Heart left ventricle (tissue), 16 donors: ENCODE results near the gene KRTAP5-1. TPM values are rescaled to one million over a fixed set of nuclear protein-coding genes. Genes with fewer than 3 reads are reported as not detected.
A peak's percentile ranks its signal among the peaks of the same experiment; 100 is the strongest.
"Not testable (repeated sequence)": the region's sequence is repeated elsewhere in the genome, so short reads cannot be mapped to it uniquely, and the experiment has no call there.

Experiments
- ATAC-seq, 4 donors: fragments of 200-7000 bp; cut with Tn5 transposase; one replicate each; pipeline ENCODE4 v1.9.1; 2020 to 2022; ENCODE audit warnings: moderate library complexity in 4 of 4, mild to moderate bottlenecking in 3 of 4, moderate number of reproducible peaks in 1 of 4
- DNase-seq, 5 donors: peaks; one replicate each; pipeline ENCODE4 v3.0.0-alpha.2; 2020
- H3K27ac ChIP-seq, 12 donors: fragments of 200-600 bp; sonication (generic) in 4 of 12; one replicate each; pipeline versions ENCODE4 v1.5.0 to v1.8.0; 2016 to 2022; ENCODE audit warnings: mild to moderate bottlenecking in 2 of 12
- H3K27me3 ChIP-seq, 9 donors: fragments of 200-600 bp; sonication (generic) in 2 of 9; one replicate each; pipeline versions ENCODE4 v1.5.1 to v1.8.0; 2016 to 2022; ENCODE audit warnings: mild to moderate bottlenecking in 3 of 9
- H3K36me3 ChIP-seq, 9 donors: fragments of 200-600 bp; sonication (generic) in 2 of 9; one replicate each; pipeline versions ENCODE4 v1.5.0 to v1.8.0; 2018 to 2022; ENCODE audit warnings: mild to moderate bottlenecking in 2 of 9
- H3K4me1 ChIP-seq, 12 donors: fragments of 200-600 bp; sonication (generic) in 4 of 12; one replicate each; pipeline versions ENCODE4 v1.5.0 to v1.8.0; 2016 to 2022; ENCODE audit warnings: mild to moderate bottlenecking in 3 of 12
- H3K4me3 ChIP-seq, 12 donors: fragments of 200-600 bp; sonication (generic) in 4 of 12; one replicate each; pipeline versions ENCODE4 v1.5.0 to v1.8.0; 2017 to 2022; ENCODE audit warnings: mild to moderate bottlenecking in 9 of 12, moderate library complexity in 4 of 12
- H3K9me3 ChIP-seq, 12 donors: fragments of 200-600 bp; sonication (generic) in 4 of 12; one replicate each; pipeline versions ENCODE4 v1.5.0 to v1.8.0; 2016 to 2022; ENCODE audit warnings: mild to moderate bottlenecking in 1 of 12
- POLR2A ChIP-seq, 2 donors: fragments of 450-650 bp; IDR thresholded peaks; one replicate each; pipeline ENCODE4 v1.6.1; 2017; ENCODE audit warnings: antibody characterized with exemption in 2 of 2, mild to moderate bottlenecking in 2 of 2, moderate library complexity in 2 of 2
- WGBS, 4 donors: extraction: QIAGEN DNeasy Blood & Tissue Kit in 2 of 4; methylation state at CpG; one replicate each; pipeline versions ENCODE4 v1.1.5 to v1.1.7; 2013 to 2018; 5-methylcytosine and 5-hydroxymethylcytosine counted together
- intact Hi-C, 10 donors: fragments of 100-400 bp; cut with DNase I; formaldehyde crosslinking; loops; one replicate each; pipeline versions ENCODE4 v1.11.1 to v1.14.2; 2022
- polyA plus RNA-seq, 2 donors: library from polyadenylated mRNA; stranded (reverse); fragments of 200-250 nt; gene quantifications; one replicate each; pipeline ENCODE4 v1.2.3, GENCODE V29; 2013
- total RNA-seq, 9 donors: library from RNA; depleted of rRNA in 2 of 9; stranded (reverse); fragments of >200 nt in 2 of 9; fragmentation: NEBNext Ultra II Directional in 3 of 9; extraction: Animal tissue kit (Norgen Biotek cat#: 25700) in 3 of 9; gene quantifications; one replicate each; pipeline versions ENCODE4 v1.1.0 to v1.2.4, GENCODE V29; 2016 to 2023
- TF ChIP-seq, protein P1 (sequence below), 12 donors: fragments of 200-600 bp; sonication (generic) in 4 of 12; IDR thresholded peaks; one replicate each; pipeline versions ENCODE4 v1.5.0 to v1.8.0; 2018 to 2022; ENCODE audit warnings: antibody characterized with exemption in 12 of 12, mild to moderate bottlenecking in 5 of 12
- donor health status: ischemic (EF 13 %, LVEDD 7.1; RV severe dilation, severe dysfunction).
- donor health status: healthy with polysubstance abuse.
- donor health status: DM: no; HTN: yes; CAD: no.
- donor health status: DM: no; HTN: no; CAD: no.
- donor health status: ischemic (EF 25% LVEDD 6.9; RV normal size, moderate dysfunction).
- donor health status: ischemic (EF 25% LVEDD 5.7; RV mildly dilated, moderate dysfunction).
- donor health status: healthy.
- donor health status: DM: yes; HTN: yes; CAD: no.
- donor health status: ischemic (EF 35%, LVEDD 5.7; RV mildly dilated, moderate dysfunction).
- donor health status: nonischemic (EF 11% LVEDD 7.7; RV severe dilation, severe dysfunction).
- donor health status: DM: yes; HTN: yes; CAD: no.
- donor health status: PGD.
- donor health status: ischemic (EF 29% LVEDD 5.4; RV normal size, mild dysfunction).
- donor health status: nonischemic (EF 23%, LVEDD 6.1; RV moderate dilation, normal function).

The KRTAP5-1 gene
- total and polyA plus RNA-seq, 11 donors, result not detected

DNA sequence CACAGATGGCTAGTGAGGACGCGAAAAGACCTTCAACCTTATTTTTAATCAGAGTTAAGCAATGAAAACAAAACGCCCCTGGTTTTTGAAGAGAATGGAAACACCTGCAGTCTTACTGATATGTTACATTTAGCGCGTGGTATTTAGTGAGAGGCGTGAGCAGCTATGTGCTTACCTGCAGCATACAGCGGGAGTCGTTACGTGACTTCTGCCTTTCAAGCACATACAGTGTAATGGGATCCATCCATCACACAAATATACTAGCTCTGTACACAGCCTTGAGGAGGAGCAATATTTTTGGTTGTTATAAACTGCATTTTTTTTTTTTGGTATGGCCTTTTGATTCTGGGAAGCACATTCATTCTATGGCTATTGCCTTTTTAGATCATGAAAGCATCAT lies 7.5 kb upstream of the KRTAP5-1 start:
- TF ChIP-seq POLR2A (IDR thresholded peaks at IDR 0.05), result no peak
- Histone ChIP-seq H3K9me3 (no peaks in the 10 kb centered on the region), H3K27me3 (peaks cover 0 to 3% (median 0%) of the 10 kb centered on the region in 9 donors), H3K36me3 (no peaks in the 10 kb centered on the region), H3K4me3 (no peak overlapping the region), H3K27ac (no peak overlapping the region), H3K4me1 (peaks cover 0 to 10% (median 2%) of the 10 kb centered on the region in 12 donors)
- DNase-seq (no peak), ATAC-seq (no peak)
- intact Hi-C loops, result no loop called here
- 85 to 88% (median 87%) methylated on average over 9 of the region's 9 CpGs for WGBS, 4 donors

DNA sequence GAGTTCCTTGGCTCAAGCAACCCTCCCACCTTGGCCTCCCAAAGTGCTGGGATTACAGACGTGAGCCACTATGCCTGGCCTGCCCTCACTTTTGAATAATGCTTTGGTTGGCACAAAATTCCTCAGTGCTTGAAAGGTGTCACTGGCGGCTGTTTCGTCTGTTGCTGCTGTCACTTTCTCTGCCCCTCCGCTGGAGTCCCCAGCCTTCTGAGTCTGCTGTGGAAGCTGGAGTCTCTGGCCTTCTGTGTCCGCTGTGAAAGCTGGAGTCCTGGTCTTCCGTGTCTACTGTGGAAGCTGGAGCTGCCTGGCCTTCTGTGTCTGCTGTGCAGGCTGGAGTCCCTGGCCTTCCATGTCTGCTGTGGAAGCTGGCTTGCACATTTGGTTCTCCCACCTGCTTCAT lies 4.9 kb upstream of the KRTAP5-1 start:
- DNase-seq, result no peak
- Histone ChIP-seq H3K4me1 (peaks cover 0 to 7% (median 0%) of the 10 kb centered on the region in 12 donors), H3K9me3 (no peaks in the 10 kb centered on the region), H3K27ac (peak overlapping the region in 4 of 12 donors; percentile 43 to 68 (median 62)), H3K27me3 (no peaks in the 10 kb centered on the region), H3K4me3 (no peak overlapping the region), H3K36me3 (no peaks in the 10 kb centered on the region)
- WGBS, 4 donors, result 90 to 95% (median 92%) methylated on average over 6 of the region's 6 CpGs
- no peak for ATAC-seq
- TF ChIP-seq, protein P1, sequence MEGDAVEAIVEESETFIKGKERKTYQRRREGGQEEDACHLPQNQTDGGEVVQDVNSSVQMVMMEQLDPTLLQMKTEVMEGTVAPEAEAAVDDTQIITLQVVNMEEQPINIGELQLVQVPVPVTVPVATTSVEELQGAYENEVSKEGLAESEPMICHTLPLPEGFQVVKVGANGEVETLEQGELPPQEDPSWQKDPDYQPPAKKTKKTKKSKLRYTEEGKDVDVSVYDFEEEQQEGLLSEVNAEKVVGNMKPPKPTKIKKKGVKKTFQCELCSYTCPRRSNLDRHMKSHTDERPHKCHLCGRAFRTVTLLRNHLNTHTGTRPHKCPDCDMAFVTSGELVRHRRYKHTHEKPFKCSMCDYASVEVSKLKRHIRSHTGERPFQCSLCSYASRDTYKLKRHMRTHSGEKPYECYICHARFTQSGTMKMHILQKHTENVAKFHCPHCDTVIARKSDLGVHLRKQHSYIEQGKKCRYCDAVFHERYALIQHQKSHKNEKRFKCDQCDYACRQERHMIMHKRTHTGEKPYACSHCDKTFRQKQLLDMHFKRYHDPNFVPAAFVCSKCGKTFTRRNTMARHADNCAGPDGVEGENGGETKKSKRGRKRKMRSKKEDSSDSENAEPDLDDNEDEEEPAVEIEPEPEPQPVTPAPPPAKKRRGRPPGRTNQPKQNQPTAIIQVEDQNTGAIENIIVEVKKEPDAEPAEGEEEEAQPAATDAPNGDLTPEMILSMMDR (IDR thresholded peaks at IDR 0.05), result no peak
- no peak for TF ChIP-seq POLR2A (IDR thresholded peaks at IDR 0.05)
- intact Hi-C loops, result no loop called here

DNA sequence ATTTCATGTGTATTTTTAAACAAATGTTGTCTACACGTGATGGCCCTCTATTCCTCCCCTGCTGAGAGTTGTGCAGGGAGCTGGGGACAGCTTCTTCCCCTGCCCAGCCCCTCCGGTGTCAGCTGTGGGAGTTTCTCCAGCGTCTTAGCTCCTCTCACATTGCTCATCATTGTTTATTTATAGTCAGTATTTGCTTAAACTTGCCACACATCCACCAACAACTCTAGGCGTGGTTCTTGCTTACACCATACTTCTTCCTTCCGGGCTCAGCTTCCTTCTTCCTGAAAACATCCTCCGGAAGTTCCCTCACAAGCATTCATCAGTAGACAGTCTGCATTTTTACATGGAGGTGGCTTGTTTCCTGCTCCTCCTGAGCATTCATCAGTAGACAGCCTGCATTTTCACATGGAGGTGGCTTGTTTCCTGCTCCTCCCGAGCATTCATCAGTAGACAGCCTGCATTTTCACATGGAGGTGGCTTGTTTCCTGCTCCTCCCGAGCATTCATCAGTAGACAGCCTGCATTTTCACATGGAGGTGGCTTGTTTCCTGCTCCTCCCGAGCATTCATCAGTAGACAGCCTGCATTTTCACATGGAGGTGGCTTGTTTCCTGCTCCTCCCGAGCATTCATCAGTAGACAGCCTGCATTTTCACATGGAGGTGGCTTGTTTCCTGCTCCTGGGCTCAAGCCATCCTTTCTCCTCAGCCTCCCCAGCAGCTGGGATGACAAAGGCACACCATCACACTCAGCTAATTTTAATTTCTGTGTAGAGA lies 4.3 kb upstream of the KRTAP5-1 start:
- H3K4me3 ChIP-seq, intact Hi-C loops, H3K4me1 ChIP-seq, H3K27me3 ChIP-seq, H3K9me3 ChIP-seq, DNase-seq, H3K36me3 ChIP-seq: not testable (repeated sequence)
- peak in 3 of 4 donors; percentile 65 to 85 (median 67) for ATAC-seq
- 38 to 52% (median 44%) methylated on average over 7 to 8 of the region's 10 CpGs for WGBS, 4 donors
- peak overlapping the region in 4 of 12 donors; percentile 3 to 69 (median 64) for H3K27ac ChIP-seq

DNA sequence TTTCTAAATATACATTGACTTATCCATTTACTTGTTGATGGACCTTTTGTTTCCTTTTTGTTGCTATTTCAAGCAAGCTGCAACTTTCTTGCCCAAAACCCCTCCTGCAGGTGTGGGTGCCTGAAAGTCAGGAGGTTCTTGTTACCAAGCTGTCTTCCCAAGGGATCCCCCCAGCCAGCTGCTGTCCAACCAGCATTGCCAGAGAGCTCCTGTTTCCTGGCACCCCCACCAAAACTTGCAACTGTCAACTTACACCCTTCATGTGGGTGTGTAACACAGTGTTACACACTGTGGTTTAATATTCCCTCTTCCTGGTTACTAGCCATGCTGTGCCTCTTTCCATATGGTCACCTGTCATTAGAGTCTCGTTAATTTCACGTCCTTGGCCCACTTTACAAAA lies 1.6 kb upstream of the KRTAP5-1 start:
- no peaks in the 10 kb centered on the region for H3K36me3 ChIP-seq
- no peak overlapping the region for H3K4me3 ChIP-seq
- TF ChIP-seq, protein P1 (IDR thresholded peaks at IDR 0.05), result no peak
- TF ChIP-seq POLR2A (IDR thresholded peaks at IDR 0.05), result no peak
- H3K27ac ChIP-seq, result no peak overlapping the region
- intact Hi-C loops, result no loop called here
- DNase-seq (no peak), ATAC-seq (no peak)
- peaks cover 0 to 7% (median 0%) of the 10 kb centered on the region in 12 donors for H3K4me1 ChIP-seq
- H3K27me3 ChIP-seq, result no peaks in the 10 kb centered on the region
- H3K9me3 ChIP-seq, result no peaks in the 10 kb centered on the region
- WGBS, 4 donors, result 82 to 93% (median 90%) methylated on average over 2 of the region's 2 CpGs

DNA sequence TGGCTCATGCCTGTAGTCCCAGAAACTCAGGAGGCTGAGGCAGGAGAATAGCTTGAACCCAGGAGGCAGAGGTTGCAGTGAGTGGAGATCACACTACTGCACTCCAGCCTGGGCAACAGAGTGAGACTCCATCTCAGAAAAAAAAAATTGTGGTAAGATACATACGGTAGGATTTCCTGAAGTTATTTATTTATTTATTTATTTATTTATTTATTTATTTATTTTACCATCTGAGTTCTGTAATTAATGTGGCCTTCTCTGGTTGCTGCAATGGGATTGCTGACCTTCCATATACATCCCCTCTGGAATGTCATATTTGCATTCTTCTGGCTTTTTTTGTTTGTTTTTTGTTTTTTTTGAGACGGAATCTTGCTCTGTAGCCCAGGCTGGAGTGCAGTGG lies 2.2 kb downstream of the KRTAP5-1 start:
- peaks cover 0 to 12% (median 0%) of the 10 kb centered on the region in 12 donors for H3K9me3 ChIP-seq
- not testable (repeated sequence) for ATAC-seq
- WGBS, 4 donors, result 73 to 85% (median 82%) methylated on average over 2 of the region's 2 CpGs

More for the DNA sequence above, 2.2 kb downstream of the KRTAP5-1 start:
- H3K27ac ChIP-seq, H3K4me3 ChIP-seq, H3K27me3 ChIP-seq, H3K4me1 ChIP-seq, H3K36me3 ChIP-seq, DNase-seq: not testable (repeated sequence)
- intact Hi-C loops, result loop anchor here in 1 of 10 donors (5.0 kb wide), 1 partner anchor 516 kb away; no protein-coding TSS in a partner anchor
